Myocyte (in vitro differentiated cells): ENCODE measurements around the gene LIPC. TPM values are rescaled to one million over a fixed set of nuclear protein-coding genes. Genes with fewer than 3 reads are reported as not detected.
"Not testable (repeated sequence)": the region's sequence is repeated elsewhere in the genome, so short reads cannot be mapped to it uniquely, and the experiment has no call there.

Source experiments
- DNase-seq: peaks from one replicate; pipeline ENCODE4 v3.0.0-alpha.2; 2012; ENCODE audit warnings: low read depth
- total RNA-seq: library from RNA; depleted of rRNA; stranded (reverse); fragments of >200 nt; gene quantifications from 2 replicates; pipeline ENCODE4 v1.2.3, GENCODE V29; 2014

Gene LIPC
- total RNA-seq, 1 donor from 2014 or later = 1.0 TPM

DNA sequence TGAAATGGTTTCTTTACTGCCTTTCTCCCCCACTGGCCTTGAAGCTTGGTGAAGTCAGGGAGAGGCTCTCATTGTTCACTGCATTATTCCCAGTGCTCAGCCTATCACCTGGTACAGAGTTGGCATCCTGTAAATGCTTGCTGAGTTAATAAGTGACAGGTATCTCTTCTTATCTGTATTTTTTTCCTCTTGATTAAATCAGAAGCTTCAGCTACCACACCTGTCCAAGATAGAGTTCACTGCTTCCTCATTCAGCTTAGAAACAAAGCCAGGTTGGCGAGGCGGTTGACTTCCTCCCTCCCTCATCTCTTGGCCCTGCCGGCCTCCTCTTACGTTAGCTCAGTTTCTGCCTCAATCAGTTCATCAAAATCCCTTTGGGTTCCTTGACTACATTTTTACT lies 142.8 kb downstream of the LIPC start:
- DNase-seq = no peak

DNA sequence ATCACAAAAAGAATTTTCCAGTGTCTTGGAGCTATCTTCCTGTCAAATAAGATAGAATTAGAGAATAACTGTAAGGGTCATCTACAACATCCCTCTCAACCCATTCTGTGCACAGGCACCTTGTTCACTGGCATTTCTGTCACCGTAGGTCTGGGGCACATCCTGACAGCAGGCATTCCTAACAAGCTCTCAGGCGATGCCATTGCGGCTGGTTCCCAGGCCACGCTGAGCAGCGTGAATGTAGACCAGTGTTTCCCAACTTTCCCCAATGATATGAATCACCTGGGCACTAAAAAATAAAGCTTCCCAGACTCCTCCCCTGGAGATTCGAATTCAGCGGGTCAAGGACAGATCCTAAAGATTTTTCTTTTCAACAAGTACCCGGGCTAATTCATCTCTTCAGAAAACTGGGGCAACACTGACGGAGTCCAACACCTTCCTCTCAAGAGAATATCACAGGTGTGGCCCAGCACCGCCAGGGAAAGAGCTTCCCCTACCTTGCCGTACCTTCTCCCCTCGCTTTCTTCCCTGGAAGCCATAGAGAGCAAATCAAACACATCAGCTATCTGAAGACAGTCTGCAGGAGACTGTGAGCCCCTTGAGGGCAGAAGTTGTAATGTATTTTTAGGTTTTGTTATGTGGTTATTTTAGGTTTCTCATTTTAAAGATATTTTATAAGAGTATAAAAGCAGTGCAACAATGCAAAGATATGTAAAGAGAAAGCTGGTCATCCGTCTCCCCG lies 143.4 kb downstream of the LIPC start:
- no peak for DNase-seq

DNA sequence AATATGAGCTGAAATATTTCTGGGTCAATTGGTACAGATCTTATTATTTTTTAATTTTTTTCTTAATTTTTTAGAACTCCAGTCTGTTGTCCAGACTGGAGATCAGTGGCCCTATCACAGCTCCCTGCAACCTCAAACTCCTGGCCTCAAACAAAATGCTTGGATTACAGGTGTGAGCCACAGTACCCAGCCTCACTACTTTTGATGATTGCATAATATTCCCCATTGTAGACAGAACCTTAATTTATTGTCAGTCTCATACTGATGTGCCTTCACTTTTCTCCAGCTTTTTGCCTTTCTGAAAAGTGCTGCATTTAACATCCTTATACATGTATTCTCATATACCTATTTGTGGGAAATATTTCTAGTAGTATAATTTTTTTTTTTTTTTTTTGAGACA lies 144.9 kb downstream of the LIPC start:
- no peak for DNase-seq

DNA sequence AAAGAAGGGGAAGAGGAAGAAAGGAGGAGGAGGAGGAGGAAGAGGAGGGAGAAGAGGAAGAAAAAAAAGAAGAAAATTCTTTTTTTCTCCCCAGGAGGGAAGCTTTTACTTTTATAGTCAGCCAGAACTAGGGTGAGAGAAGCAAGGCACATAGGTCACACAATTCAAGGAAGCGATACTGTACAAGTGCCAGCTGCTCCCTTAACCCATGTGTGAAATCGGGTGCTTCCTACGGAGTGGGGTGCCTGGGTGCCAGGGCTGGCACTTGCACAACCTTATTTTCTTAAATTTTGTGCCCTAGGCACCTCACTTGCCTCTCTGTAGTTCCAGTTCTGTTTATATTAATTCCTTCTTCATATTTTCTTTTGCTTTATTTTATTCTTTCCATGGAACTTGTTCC lies 150.4 kb downstream of the LIPC start:
- DNase-seq = no peak

DNA sequence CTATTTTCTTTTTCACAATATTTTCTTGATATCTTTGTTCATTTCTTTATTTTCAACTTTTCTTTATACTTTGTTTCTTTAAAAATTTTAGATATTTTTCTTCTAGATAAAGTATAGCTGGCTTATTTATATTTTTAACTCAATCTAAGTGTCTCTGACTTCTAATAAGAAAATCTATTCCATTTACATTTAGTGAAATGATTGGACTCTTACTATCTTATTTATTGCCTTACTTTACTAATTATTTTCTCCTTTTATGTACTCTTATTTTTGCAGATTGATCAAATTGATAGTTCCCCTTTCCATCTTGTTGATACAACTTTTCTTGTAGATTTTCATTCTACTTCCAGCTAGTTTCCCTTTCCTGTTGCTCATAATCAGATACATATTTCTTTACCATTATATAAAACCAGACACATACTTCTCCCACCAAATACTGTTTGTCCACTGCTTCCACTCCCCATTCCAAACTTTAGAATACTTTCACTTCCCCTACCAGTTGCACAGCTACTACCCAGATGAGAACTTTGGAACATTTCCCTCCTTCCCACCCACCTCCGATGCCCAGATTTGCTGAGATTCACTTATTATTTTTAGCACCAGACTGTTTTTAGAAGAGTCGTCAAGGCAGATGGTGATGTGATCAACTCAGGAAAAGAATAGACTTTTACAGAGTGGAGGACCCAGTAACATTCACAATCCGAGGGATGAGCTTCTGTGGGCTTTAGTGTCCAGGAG lies 151.5 kb downstream of the LIPC start:
- no peak for DNase-seq

DNA sequence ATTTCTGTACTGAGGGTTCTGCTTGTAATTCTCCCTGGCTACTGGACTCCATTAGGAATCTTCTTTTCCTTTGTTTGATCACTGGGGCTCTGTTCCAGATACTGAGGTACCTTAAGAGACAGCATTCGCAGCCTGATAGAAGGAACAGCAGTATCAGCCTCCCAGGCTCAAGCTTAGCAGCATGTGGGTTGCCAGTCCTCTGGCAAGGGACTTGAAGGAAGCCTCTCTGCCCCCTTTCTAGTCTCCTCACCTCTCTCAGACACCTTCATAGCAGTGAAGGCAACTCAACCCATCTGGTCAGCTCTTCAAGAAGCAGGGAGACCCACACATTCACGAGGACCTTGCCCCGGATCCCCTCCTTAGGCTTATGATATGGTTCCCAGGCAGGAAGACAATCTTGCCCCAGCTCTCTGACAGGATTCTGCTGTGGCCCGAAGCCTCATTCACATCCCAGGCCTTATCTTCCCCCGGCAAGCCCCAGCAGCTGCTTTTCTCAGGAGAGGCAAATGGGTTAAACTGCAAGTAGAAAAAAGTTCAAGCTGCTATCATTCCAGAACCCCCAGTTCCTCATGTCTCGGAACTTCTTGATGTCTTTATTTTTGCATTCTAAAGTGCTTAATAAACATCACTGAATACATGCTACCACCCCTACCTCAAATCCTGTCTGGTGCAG lies 153.1 kb downstream of the LIPC start:
- DNase-seq = peak; percentile 31

DNA sequence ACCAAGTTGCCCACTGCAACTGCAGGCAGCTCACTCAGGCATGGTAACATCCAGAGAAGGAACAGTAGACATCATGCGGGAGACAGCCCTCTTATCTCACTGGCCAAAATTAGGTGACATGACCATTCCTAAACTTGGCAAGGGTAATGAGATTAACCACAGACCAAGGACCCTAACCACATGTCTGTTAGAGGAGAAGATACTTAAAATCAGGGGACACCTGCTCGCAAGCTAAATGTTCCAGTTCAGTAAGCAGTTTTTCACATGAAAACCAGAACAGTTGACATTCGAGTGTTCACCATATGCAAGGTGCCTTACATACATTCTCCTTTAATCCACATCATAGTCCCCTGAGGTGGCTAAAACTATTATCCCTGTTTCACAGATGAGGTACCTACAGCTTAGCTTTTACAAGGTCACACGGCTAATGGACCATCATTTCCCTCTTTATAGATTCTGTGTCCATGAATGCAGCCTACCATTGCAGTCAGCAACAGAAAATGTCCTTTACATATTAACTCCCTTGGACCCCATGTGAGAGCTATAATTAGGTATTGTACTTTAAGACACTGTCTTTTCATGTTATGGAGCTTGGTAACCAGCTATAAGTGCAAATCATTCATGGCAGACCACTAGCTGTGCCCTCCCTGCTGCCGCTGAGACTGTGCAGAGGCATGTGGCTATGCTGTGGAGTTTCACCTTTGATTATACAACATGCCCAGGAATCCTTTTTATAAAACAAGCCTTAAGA lies 154.1 kb downstream of the LIPC start:
- DNase-seq = peak; percentile 86

DNA sequence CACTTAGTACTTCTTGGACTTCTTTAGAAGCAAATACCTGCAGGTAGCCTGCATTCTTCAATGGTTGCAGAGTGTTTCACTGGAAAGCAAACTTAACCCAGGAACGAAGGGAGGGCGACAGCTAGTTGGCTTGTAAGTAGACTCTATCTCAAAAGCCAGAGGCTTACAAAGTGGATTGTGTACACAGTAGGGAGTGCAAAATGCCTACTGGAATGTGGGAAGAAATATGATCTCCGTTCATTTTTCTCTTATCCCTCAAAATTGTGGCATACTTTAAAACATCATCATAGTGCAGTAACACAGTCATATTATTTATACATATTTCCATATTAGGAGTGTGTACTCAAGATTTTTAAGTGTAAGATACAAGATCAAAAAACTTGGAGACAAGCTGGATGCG lies 155.7 kb downstream of the LIPC start:
- no peak for DNase-seq

DNA sequence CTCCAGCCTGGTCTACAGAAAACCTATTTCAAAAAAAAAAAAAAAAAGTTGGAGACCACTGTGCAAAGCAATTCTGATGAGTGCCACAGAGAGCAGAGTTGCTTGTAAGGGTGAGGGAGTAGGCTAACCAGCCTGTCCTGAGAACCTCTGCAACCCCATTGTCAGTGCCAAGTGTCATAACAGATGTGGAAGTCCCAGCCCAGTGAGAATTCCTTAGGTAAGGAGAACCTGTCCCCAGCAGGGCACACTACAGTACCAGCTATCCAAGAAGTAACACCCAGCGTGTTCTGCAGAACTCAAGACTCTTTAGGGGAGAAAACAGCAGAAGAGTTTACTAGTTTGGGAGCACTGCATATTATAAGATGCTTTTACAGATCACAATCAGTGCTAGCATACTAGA lies 156.3 kb downstream of the LIPC start:
- DNase-seq = peak; percentile 16

DNA sequence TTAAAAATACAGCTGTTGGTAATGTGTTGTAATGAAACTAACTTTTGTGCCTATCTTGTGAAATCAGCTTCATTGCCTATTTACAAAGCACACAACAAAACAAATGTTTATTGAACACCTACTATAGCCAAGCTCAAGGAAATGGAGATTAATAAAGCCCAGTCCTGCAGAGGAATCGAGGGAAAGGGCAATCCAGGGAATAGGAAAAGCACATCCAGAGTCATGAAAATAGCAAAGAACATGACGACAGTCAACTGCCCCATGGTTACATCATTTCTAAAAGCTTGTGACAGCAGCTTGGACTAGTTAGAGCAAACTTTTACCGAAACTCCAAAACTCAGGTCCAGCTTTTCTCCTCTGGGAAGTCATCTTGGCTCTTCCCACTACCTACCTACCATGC lies 157.3 kb downstream of the LIPC start:
- no peak for DNase-seq

DNA sequence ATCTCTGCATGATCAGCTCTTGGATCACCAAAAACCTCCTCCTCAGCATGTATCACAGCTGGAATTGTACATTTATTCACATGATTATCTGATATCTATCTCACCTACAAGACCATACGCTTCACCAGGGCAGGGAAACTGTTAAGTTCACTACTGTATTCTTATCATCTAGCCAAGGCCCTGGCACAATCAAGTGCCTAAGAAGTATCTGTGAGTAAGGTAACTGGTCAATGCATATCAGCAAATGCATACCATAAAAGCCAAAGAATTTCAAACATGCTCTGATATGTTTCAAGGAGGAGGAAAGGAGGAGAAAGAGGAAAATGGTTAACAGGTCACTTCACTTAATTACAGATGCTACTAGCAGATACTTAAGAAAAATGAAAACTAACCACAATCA lies 158.4 kb downstream of the LIPC start:
- no peak for DNase-seq

DNA sequence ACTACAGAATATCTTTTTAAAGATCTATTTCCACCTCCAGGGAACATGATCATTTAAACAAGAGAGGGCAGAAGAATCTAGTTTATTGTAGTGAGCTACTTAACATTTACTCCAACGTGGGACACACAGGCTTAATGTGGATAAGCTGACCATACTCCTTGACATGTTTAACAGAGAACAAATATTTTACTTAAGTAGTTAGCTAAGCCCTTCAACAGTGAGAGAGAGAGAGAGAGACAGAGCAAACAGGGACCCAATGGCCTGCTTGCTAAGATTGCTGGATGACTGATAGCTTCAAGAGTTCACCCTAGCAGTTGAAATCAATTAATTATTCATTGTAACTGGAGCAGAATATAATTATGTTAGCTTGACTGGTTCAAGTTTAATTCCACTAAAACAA lies 159.1 kb downstream of the LIPC start:
- no peak for DNase-seq

DNA sequence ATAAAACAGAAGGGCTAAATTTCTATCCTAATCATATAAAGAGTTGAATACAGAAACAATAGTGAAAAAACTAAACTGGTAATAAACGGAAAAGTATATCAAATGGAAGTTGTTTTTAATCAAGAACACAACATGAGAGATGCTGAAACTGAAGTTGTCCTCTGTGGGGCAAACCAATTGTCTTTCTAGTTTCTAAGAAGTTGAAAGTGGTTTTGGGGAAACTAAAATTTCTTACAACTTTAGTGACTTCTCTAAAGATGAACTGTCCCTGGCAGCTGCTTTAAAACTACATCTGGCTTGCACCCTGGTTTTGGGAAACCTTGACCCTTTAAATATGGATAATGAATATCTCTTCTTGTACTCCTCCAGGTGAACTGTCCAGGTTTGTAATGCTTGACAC lies 162.1 kb downstream of the LIPC start:
- DNase-seq = no peak

DNA sequence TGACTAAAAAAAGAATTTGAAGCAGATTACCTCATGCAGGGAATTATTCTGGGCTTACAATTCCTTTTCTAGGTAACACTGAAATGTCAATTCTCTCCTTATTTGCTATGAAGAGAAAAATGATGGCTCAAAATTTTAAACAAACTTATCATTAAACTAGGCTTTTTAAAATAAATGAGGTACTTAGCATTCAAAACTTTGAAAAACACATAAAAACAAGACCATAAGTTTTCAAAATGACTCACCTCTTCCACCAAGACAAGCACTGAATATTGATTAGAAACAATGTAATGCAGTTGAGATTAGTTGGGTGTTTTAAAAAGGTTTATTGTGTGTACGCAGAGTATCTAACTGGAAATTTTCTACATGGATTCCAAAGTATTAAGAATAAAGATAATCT lies 163.1 kb downstream of the LIPC start:
- no peak for DNase-seq

DNA sequence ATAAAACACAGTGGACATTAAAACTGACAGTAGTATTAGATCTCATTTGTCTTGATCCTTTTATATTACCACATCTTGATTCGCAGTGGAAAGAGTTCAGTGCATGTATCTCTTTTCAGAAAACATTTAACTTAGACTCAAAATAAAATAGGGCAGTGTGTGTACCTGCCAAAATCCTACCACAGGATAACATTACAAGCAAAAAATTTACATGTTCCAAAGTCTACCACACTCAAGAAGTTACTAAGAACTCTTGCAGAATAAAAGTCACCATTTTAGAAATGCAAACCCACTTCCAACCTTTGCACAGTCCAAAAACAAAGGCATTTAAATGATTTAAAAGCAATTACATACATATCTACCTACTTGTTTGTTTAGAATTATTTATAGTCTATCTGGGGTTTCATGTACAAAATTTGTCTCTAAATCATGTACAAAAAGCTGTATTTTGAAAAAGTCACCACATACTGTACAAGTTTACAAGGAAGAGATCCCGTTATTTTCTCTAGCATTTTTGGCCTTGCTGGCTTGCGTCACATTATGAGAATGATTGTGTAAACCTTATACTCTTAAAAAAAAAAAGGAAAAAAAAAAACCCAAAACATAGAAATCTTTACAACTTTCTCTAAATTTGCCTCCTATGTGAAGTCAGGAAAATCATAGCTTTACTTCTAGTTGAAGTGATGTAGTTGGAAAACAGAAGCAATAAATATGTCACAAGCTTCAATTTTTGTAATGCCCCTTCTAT lies 163.9 kb downstream of the LIPC start:
- no peak for DNase-seq

DNA sequence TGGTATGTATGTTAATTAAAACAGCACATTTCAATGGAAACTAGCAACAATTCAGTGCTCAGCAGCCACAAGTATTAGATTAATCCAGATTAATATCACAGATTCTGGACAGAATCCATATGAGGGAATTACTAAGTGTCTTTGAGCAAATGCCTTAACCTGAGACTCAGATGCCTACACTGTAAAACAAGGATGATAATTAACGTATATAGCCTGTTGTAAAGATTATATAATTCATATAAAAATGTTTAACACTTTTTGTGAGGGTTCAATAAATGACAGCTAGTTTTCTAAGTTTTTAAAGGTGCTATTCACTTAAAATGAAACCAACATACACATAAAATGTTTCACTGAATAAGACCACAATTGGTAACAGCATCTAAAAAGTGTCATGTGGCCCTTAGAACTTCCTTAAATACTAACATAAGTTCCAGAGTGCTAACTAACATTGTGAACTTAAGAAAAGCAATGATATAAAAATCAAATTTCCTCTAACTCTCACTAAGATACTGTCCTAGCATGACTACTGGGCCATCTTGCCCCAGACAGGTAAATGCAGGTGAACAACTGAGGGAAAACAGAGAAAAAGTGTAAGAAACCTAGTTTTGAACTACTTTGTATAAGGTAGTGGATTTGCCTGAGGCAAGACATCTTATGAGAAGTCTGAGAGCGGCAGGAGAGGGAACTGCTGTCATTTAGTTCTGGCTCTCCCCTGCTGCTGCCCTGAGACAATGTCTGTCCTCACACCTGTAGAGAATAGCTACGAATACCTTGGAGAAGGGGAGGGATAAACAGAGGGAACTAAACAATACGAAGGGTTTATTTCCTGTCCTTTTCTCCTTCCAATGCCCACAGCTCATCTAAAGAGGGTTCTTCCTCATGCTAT lies 166.4 kb downstream of the LIPC start:
- DNase-seq = no peak

DNA sequence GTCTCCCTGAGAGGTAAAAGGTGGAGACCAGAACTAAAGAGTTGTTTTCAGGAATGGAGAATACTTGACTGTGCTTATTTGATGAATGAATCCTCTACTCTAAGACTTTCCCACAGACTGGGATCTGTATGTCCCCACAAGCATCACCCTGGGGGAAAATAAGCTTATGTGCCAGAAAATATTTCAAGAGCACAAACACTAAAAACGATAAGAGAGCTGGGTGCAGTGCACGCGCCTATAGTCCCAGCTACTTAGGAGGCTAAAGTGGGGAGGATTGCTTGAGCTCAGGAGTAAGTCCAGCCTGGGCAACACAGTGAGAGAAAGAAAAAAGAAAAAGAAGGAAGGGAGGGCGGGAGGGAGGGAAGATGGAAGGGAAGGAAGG lies 167.0 kb downstream of the LIPC start:
- no peak for DNase-seq

DNA sequence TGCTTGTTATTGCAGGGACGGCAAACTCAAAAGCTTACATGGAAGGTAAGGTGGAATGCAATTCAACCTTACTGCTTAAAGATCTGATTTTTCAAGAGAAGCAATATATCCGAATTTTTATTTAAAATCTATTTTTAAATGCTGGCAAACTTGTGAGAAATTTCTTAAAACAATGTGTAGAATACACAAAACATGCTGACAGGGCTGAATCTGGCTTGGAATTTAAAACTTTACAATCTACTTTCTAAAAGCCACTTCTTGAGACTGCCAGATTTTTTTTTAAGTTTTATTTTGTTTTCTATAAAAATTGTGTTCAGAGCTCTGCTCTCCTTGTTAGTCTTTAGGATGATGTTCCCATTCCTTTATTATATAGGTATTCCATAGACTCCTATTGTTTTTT lies 171.0 kb downstream of the LIPC start:
- no peak for DNase-seq

DNA sequence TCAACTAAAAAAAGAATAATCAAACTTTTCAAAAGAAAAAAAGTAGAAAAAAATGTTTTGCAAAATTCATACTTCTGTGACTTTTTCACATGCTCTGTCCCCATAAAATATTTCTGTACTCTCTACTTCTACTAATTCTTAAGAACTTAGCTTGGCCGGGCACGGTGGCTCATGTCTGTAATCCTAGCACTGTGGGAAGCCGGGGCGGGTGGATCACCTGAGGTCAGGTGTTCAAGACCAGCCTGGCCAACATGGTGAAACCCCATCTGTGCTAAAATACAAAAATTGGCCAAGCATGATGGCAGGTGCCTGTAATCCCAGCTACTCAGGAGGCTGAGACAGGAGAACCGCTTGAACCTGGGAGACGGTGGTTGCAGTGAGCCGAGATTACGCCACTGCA lies 172.1 kb downstream of the LIPC start:
- DNase-seq = not testable (repeated sequence)

DNA sequence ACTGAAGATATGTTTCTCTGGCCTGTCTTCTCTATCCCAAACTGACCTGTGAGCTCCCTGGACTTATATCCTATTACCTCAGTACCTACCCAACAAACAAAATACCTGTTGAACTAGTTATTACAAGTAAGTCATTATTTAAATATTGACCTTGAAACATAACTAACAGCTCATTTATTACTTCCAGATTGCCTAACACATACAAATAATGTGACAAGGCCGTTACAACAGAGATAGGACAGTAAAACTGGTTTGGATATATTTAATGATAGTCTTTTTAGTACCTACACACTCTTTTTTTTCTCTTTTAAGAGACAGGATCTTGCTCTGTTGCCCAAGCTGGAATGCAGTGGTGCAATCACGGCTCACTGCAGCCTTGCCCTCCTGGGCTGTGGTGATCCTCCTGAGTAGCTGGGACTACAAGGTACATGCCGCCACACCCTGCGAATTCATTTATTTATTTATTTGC lies 172.7 kb downstream of the LIPC start:
- no peak for DNase-seq
